ENCODE data around the gene CSTF2. TPM values are rescaled to one million over a fixed set of nuclear protein-coding genes. Genes with fewer than 3 reads are reported as not detected.

Gene CSTF2
- total and polyA plus RNA-seq, 10 of the 15 experiments (the other 5 are each of a cell fraction or from before 2014, with no cell fraction given) = 7.7 to 66.6 (median 35.8) TPM

- Histone ChIP-seq H3K4me3 (no peak overlapping the region), H3K36me3 (ENCODE audit: control insufficient read depth in 2 of 2, insufficient read depth in 2 of 2, low read length in 1 of 2) (no peaks in the 10 kb centered on the region), H3K4me1 (ENCODE audit: control insufficient read depth, insufficient read depth, low read length) (no peaks in the 10 kb centered on the region), H3K27me3 (replicated peaks in 1 of 2; ENCODE audit: control insufficient read depth in 2 of 2, insufficient read depth in 2 of 2, low read length in 1 of 2) (no peaks in the 10 kb centered on the region), H3K9ac (ENCODE audit: control insufficient read depth, insufficient read depth, low read length) (no peak overlapping the region), H3K79me2 (ENCODE audit: control insufficient read depth, insufficient read depth, low read length) (no peaks in the 10 kb centered on the region), H3K4me2 (ENCODE audit: control insufficient read depth, insufficient read depth) (no peak overlapping the region), H2AFZ (ENCODE audit: control insufficient read depth, low read depth, low read length) (no peak overlapping the region), H3K9me3 (replicated peaks; ENCODE audit: control insufficient read depth, insufficient read depth, low read length) (no peaks in the 10 kb centered on the region), H3K27ac (ENCODE audit: control insufficient read depth, insufficient read depth) (no peak overlapping the region), H4K20me1 (ENCODE audit: control insufficient read depth, insufficient read depth) (no peaks in the 10 kb centered on the region)
- in situ Hi-C loops (cut with MboI) (no loop called here), intact Hi-C loops (cut with micrococcal nuclease; ENCODE audit: unreplicated experiment) (no loop called here)
- TF ChIP-seq ZNF207 (IDR thresholded peaks at IDR 0.05; ENCODE audit: borderline replicate concordance) (no peak), ZBED1 (IDR thresholded peaks at IDR 0.05; ENCODE audit: borderline replicate concordance) (no peak), REST (IDR thresholded peaks at IDR 0.05; ENCODE audit: low read depth, low read length) (no peak)
- ChIA-PET RAD21 (ENCODE audit: unreplicated experiment) (interaction anchor here (1.3 kb wide), 1 partner anchor 28 kb away, joined by 3 read pairs; no protein-coding TSS in a partner anchor), SMC1A (ENCODE audit: uncharacterized antibody, unreplicated experiment) (no interaction called here), POLR2A (no interaction called here), CTCF (no interaction called here)
- DNase-seq (ENCODE audit: low read depth, low spot score) (no peak), ATAC-seq (no peak), FAIRE-seq (no peak)
- 0% methylated on average over 4 of the region's 4 CpGs for WGBS (ENCODE audit: insufficient coverage, insufficient replicate concordance, low lambda C conversion rate, missing lambda C conversion rate)
- BruUV-seq (replicated peaks) = no TSS peak
Observed at GRCh38 chrX:100798484-100799214, 21.5 kb upstream of the CSTF2 start.
